Upper lobe of left lung (tissue), 6 donors: ENCODE results near the gene CPNE4. TPM values are rescaled to one million over a fixed set of nuclear protein-coding genes. Genes with fewer than 3 reads are reported as not detected.
"Not testable (repeated sequence)": the region's sequence is repeated elsewhere in the genome, so short reads cannot be mapped to it uniquely, and the experiment has no call there.

Experiments
- ATAC-seq, 2 donors: fragments of 200-7000 bp; cut with Tn5 transposase; one replicate each; pipeline ENCODE4 v1.9.1; 2022; ENCODE audit warnings: mild to moderate bottlenecking in 2 of 2, moderate library complexity in 2 of 2; ENCODE audit not compliant: low FRiP score in 2 of 2
- DNase-seq, 2 donors: peaks; one replicate each; pipeline ENCODE4 v3.0.0-alpha.2; 2019 to 2020
- H3K27ac ChIP-seq, 4 donors: fragments of 200-600 bp; sonication (generic); one replicate each; pipeline ENCODE4 v1.5.1; 2016 to 2019
- H3K27me3 ChIP-seq, 4 donors: fragments of 200-600 bp; sonication (generic); one replicate each; pipeline ENCODE4 v1.5.1; 2017 to 2019
- H3K36me3 ChIP-seq, 4 donors: fragments of 200-600 bp; sonication (generic); one replicate each; pipeline ENCODE4 v1.5.1; 2016 to 2019
- H3K4me1 ChIP-seq, 4 donors: fragments of 200-600 bp; sonication (generic); one replicate each; pipeline ENCODE4 v1.5.1; 2018 to 2019
- H3K4me3 ChIP-seq, 4 donors: fragments of 200-600 bp; sonication (generic); one replicate each; pipeline ENCODE4 v1.5.1; 2017 to 2019; ENCODE audit warnings: mild to moderate bottlenecking in 2 of 4, moderate library complexity in 1 of 4
- H3K9me3 ChIP-seq, 4 donors: fragments of 200-600 bp; sonication (generic); one replicate each; pipeline ENCODE4 v1.5.1; 2018 to 2019
- EP300 ChIP-seq, 4 donors: sonication (generic); formaldehyde crosslinking; IDR thresholded peaks; one replicate each; pipeline ENCODE4 v1.5.1; 2017; ENCODE audit warnings: antibody characterized with exemption in 4 of 4, control low read depth in 2 of 4
- POLR2A ChIP-seq, 4 donors: fragments of 450-650 bp; IDR thresholded peaks; one replicate each; pipeline ENCODE4 v1.5.1; 2016 to 2017; ENCODE audit warnings: antibody characterized with exemption in 4 of 4, mild to moderate bottlenecking in 2 of 4
- POLR2AphosphoS5 ChIP-seq, 2 donors: sonication (generic); formaldehyde crosslinking; IDR thresholded peaks; one replicate each; pipeline ENCODE4 v1.5.1; 2017; ENCODE audit warnings: antibody characterized with exemption in 2 of 2
- WGBS, 2 donors: methylation state at CpG; one replicate each; pipeline ENCODE4 v1.1.5; 2017 to 2018; 5-methylcytosine and 5-hydroxymethylcytosine counted together
- total RNA-seq, 6 donors: library from RNA; depleted of rRNA in 4 of 6; stranded (reverse); fragments of >200 nt in 4 of 6; gene quantifications; one replicate each; pipeline versions ENCODE4 v1.1.0 to v1.2.1, GENCODE V29; 2016 to 2021
- TF ChIP-seq, protein P1 (sequence below), 6 experiments: fragments of 450-650 bp in 4 of 6; fragments of 200-600 bp in 2 of 6; sonication (generic) in 2 of 6; IDR thresholded peaks; one replicate each; pipeline ENCODE4 v1.5.1; 2016 to 2019; ENCODE audit warnings: antibody characterized with exemption in 6 of 6
- donor health status: DM: no; HTN: no; CAD: no; lungs with moderate emphysema.
- donor health status: DM: no; HTN: yes; CAD: no; lungs with severe emphysema.

Gene CPNE4
- total RNA-seq, 6 donors from 2014 or later = 0.34 to 2.1 (median 0.47) TPM; not detected in 3

DNA sequence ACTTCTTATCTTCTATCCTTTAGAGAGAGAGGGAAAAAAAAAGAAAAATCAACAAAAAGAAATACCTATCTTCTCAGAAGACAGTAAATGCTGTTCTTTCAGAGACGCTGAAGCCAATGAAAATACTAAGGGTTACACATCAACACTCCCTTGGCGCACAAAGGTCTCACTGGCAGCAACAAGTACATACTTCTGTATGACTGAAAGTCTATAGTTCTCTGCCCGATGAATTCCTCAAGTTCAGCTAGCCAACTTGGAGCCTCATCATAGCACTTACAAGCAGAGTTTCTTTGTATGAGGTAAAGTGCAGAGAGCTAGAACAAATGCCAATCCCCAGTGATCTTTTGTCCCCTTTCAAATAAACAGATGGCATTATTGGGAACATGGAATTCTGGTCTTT lies 62.7 kb downstream of the CPNE4 start:
- 71 to 77% methylated on average over 3 of the region's 3 CpGs for WGBS, 2 donors
- ATAC-seq (no peak), DNase-seq (no peak)
- no peaks in the 10 kb centered on the region for H3K9me3 ChIP-seq
- TF ChIP-seq, protein P1, sequence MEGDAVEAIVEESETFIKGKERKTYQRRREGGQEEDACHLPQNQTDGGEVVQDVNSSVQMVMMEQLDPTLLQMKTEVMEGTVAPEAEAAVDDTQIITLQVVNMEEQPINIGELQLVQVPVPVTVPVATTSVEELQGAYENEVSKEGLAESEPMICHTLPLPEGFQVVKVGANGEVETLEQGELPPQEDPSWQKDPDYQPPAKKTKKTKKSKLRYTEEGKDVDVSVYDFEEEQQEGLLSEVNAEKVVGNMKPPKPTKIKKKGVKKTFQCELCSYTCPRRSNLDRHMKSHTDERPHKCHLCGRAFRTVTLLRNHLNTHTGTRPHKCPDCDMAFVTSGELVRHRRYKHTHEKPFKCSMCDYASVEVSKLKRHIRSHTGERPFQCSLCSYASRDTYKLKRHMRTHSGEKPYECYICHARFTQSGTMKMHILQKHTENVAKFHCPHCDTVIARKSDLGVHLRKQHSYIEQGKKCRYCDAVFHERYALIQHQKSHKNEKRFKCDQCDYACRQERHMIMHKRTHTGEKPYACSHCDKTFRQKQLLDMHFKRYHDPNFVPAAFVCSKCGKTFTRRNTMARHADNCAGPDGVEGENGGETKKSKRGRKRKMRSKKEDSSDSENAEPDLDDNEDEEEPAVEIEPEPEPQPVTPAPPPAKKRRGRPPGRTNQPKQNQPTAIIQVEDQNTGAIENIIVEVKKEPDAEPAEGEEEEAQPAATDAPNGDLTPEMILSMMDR (IDR thresholded peaks at IDR 0.05) = no peak
- TF ChIP-seq POLR2AphosphoS5 (IDR thresholded peaks at IDR 0.05) = no peak
- TF ChIP-seq EP300 (IDR thresholded peaks at IDR 0.05) = no peak
- no peak for TF ChIP-seq POLR2A (IDR thresholded peaks at IDR 0.05)
- H3K4me1 ChIP-seq = no peaks in the 10 kb centered on the region
- H3K27me3 ChIP-seq = no peaks in the 10 kb centered on the region
- H3K27ac ChIP-seq = no peak overlapping the region
- H3K4me3 ChIP-seq = no peak overlapping the region
- H3K36me3 ChIP-seq = no peaks in the 10 kb centered on the region

DNA sequence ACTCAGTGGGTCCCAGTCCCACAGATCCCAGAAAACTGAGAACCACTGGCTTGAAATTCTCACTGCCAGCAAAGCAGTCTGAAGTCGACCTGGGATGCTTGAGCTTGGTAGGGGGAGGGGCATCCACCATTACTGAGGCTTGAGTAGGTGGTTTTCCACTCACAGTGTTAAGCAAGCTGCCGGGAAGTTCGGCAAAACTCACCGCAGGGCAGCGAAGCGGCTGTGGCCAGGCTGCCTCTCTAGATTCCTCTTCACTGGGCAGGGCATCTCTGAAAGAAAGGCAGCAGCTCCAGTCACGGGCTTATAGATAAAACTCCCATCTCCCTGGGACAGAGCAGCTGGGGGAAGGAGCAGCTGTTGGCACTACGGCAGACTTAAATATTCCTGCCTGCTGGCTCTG lies 71.4 kb downstream of the CPNE4 start:
- H3K9me3 ChIP-seq, H3K4me1 ChIP-seq, ATAC-seq, H3K36me3 ChIP-seq, H3K27me3 ChIP-seq, H3K4me3 ChIP-seq, H3K27ac ChIP-seq: not testable (repeated sequence)
- 0 to 66% methylated on average over 1 to 8 of the region's 8 CpGs for WGBS, 2 donors
- DNase-seq = peak in 1 of 2 donors; percentile 50

DNA sequence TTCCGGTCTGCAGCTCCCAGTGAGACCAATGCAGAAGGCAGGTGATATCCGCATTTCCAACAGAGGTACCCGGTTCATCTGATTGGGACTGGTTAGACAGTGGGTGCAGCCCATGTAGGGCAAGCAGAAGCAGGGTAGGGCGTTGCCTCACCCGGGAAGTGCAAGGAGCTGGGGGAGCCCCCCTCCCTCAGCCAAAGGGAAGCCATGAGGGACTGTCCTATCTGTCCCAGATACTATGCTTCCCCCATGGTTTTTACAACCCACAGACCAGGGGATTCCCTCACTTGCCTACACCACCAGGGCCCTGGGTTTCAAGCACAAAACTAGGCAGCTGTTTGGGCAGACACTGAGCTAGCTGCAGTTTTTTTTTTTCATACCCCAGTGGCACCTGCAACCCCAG lies 71.8 kb downstream of the CPNE4 start:
- DNase-seq = no peak
- ATAC-seq = no peak
- H3K4me3 ChIP-seq = no peak overlapping the region
- 80% methylated on average over 5 of the region's 5 CpGs for WGBS, 2 donors
- H3K27me3 ChIP-seq = no peaks in the 10 kb centered on the region
- H3K27ac ChIP-seq = no peak overlapping the region
- no peaks in the 10 kb centered on the region for H3K4me1 ChIP-seq
- peaks cover 0 to 6% (median 0%) of the 10 kb centered on the region in 4 donors for H3K9me3 ChIP-seq
- TF ChIP-seq, protein P1 (IDR thresholded peaks at IDR 0.05) = no peak
- no peak for TF ChIP-seq POLR2AphosphoS5 (IDR thresholded peaks at IDR 0.05)
- TF ChIP-seq POLR2A (IDR thresholded peaks at IDR 0.05) = no peak
- no peak for TF ChIP-seq EP300 (IDR thresholded peaks at IDR 0.05)
- H3K36me3 ChIP-seq = no peaks in the 10 kb centered on the region

DNA sequence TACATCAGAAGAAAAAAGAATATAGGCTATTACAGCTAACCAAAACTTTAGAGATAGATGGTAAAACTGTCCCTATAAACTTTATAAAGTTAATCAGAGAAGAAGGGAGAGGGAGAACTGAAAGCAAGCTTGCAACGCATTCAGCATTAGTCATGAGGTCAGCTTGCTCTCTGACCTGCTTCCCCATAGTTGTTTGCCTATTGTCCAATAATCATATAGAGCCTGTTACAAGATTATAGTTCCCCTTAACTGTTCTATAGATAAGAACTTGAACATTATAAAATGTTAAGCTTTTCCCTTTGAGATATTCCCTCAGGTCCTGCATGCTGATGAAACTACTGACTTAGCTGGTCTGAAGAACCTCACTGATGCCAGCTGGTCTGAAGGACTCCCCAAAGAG lies 74.5 kb downstream of the CPNE4 start:
- TF ChIP-seq POLR2AphosphoS5 (IDR thresholded peaks at IDR 0.05) = no peak
- no peak for TF ChIP-seq POLR2A (IDR thresholded peaks at IDR 0.05)
- no peak for TF ChIP-seq EP300 (IDR thresholded peaks at IDR 0.05)
- TF ChIP-seq, protein P1 (IDR thresholded peaks at IDR 0.05) = no peak
- Histone ChIP-seq H3K9me3 (no peaks in the 10 kb centered on the region), H3K27me3 (no peaks in the 10 kb centered on the region), H3K4me1 (no peaks in the 10 kb centered on the region), H3K27ac (no peak overlapping the region), H3K36me3 (no peaks in the 10 kb centered on the region), H3K4me3 (no peak overlapping the region)
- 0 to 70% methylated on average over 1 of the region's 1 CpG for WGBS, 2 donors
- ATAC-seq = peak in 1 of 2 donors; percentile 82
- no peak for DNase-seq

DNA sequence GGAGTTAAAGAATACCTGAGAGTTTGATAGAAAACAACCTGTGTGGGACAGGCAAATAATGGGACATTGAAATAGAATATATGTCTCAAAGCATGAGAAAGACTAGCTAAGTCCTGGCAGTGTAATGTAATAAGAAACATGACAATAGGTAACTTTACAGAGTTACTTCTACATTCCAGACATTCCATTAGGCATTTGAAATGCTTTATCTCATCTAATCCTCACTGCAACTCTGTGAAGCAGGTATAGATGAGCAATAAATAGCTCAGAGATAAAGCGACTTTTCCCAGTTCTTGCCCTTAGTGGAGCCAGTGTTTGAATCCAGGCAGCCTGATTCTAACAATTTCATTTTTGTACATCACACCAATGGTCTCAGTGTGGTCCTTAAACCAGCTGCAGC lies 76.8 kb downstream of the CPNE4 start:
- 60 to 81% methylated on average over 1 of the region's 1 CpG for WGBS, 2 donors
- no peak for DNase-seq
- no peaks in the 10 kb centered on the region for H3K9me3 ChIP-seq
- no peaks in the 10 kb centered on the region for H3K27me3 ChIP-seq
- H3K27ac ChIP-seq = no peak overlapping the region
- TF ChIP-seq, protein P1 (IDR thresholded peaks at IDR 0.05) = no peak
- TF ChIP-seq EP300 (IDR thresholded peaks at IDR 0.05) (no peak), POLR2AphosphoS5 (IDR thresholded peaks at IDR 0.05) (no peak), POLR2A (IDR thresholded peaks at IDR 0.05) (no peak)
- no peaks in the 10 kb centered on the region for H3K36me3 ChIP-seq
- no peaks in the 10 kb centered on the region for H3K4me1 ChIP-seq
- no peak overlapping the region for H3K4me3 ChIP-seq
- ATAC-seq = no peak
